Prostate gland (tissue), 2 donors: ENCODE results near the gene NUP43.

Experiments
- POLR2A ChIP-seq: fragments of 450-650 bp; IDR thresholded peaks from one replicate; pipeline ENCODE4 v1.6.1; 2016; ENCODE audit warnings: antibody characterized with exemption, mild to moderate bottlenecking
- POLR2AphosphoS5 ChIP-seq: sonication (generic); formaldehyde crosslinking; IDR thresholded peaks from one replicate; pipeline ENCODE4 v1.6.1; 2017; ENCODE audit warnings: antibody characterized with exemption
- TF ChIP-seq, protein P1 (sequence below), 4 experiments: fragments of 200-600 bp in 2 of 4; fragments of 450-650 bp in 2 of 4; sonication (generic) in 2 of 4; IDR thresholded peaks; 1 replicate in 3 of 4; 2 replicates in 1 of 4; pipeline ENCODE4 v1.5.1; 2016 to 2019; ENCODE audit warnings: antibody characterized with exemption in 4 of 4, mild to moderate bottlenecking in 2 of 4, moderate library complexity in 2 of 4

DNA sequence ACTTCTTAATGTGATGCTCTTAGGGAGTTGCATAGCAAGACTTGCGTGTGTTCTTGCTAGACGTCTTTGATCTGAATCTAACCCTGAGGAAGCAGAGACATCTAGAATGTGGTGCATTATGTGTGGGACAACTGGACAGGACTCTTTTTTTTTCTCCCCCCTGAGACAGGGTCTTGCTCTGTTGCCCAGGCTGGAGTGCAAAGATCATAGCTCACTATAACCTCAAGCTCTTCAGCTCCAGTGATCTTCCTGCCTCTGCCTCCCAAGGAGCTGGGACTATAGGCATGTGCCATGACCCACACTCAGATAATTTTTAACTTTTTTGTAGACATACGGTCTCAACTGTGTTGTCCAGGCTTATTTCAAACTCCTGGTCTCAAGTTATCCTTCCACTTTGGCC is 37.2 kb upstream of the NUP43 start:
- no peak for TF ChIP-seq POLR2AphosphoS5
- TF ChIP-seq, protein P1, sequence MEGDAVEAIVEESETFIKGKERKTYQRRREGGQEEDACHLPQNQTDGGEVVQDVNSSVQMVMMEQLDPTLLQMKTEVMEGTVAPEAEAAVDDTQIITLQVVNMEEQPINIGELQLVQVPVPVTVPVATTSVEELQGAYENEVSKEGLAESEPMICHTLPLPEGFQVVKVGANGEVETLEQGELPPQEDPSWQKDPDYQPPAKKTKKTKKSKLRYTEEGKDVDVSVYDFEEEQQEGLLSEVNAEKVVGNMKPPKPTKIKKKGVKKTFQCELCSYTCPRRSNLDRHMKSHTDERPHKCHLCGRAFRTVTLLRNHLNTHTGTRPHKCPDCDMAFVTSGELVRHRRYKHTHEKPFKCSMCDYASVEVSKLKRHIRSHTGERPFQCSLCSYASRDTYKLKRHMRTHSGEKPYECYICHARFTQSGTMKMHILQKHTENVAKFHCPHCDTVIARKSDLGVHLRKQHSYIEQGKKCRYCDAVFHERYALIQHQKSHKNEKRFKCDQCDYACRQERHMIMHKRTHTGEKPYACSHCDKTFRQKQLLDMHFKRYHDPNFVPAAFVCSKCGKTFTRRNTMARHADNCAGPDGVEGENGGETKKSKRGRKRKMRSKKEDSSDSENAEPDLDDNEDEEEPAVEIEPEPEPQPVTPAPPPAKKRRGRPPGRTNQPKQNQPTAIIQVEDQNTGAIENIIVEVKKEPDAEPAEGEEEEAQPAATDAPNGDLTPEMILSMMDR (IDR thresholded peaks at IDR 0.05) = no peak
- TF ChIP-seq POLR2A = no peak
